Astrocyte (in vitro differentiated cells and primary cell): ENCODE data around the gene CSF1R. TPM values are rescaled to one million over a fixed set of nuclear protein-coding genes. Genes with fewer than 3 reads are reported as not detected.

ENCODE experiments used
- DNase-seq: peaks from one replicate; pipeline ENCODE4 v3.0.0-alpha.2; 2010; ENCODE audit warnings: low read depth
- FAIRE-seq: peaks from 2 replicates; lab custom pipeline; 2011; peaks lifted over from hg19 to GRCh38; lab: Jason Lieb, UNC
- H2AFZ ChIP-seq: 2 replicates; pipeline ENCODE4 v1.6.0; 2012; ENCODE audit warnings: low read depth, low read length, inconsistent platforms
- H3K27ac ChIP-seq: 2 replicates; pipeline ENCODE4 v1.5.1; 2011; ENCODE audit warnings: low read depth, low read length, inconsistent platforms
- H3K27me3 ChIP-seq: 2 replicates; pipeline ENCODE4 v1.6.0; 2011; ENCODE audit warnings: low read length, inconsistent platforms; ENCODE audit not compliant: insufficient read depth
- H3K36me3 ChIP-seq: 2 replicates; pipeline ENCODE4 v1.5.1; 2011; ENCODE audit warnings: low read length, inconsistent platforms; ENCODE audit not compliant: insufficient read depth
- H3K4me1 ChIP-seq: 2 replicates; pipeline ENCODE4 v1.5.1; 2011; ENCODE audit warnings: low read length, inconsistent platforms; ENCODE audit not compliant: insufficient read depth
- H3K4me2 ChIP-seq: 2 replicates; pipeline ENCODE4 v1.6.0; 2012; ENCODE audit warnings: low read length, inconsistent platforms
- H3K4me3 ChIP-seq: 2 replicates; pipeline ENCODE4 v1.5.1; 2011; ENCODE audit warnings: low read depth, mild to moderate bottlenecking, low read length, inconsistent platforms; ENCODE audit not compliant: insufficient read depth
- H3K79me2 ChIP-seq: 2 replicates; pipeline ENCODE4 v1.6.0; 2012; ENCODE audit warnings: mild to moderate bottlenecking, low read length, inconsistent platforms; ENCODE audit not compliant: insufficient read depth
- H3K9ac ChIP-seq: 2 replicates; pipeline ENCODE4 v1.6.0; 2012; ENCODE audit warnings: mild to moderate bottlenecking, low read length, inconsistent platforms
- H3K9me3 ChIP-seq: 2 replicates; pipeline ENCODE4 v1.5.1; 2012; ENCODE audit warnings: low read depth, mild to moderate bottlenecking, low read length, inconsistent platforms; ENCODE audit not compliant: insufficient read depth
- H4K20me1 ChIP-seq: 2 replicates; pipeline ENCODE4 v1.6.0; 2012; ENCODE audit warnings: low read length, inconsistent platforms; ENCODE audit not compliant: insufficient read depth
- H3K27ac Mint-ChIP-seq: one replicate; pipeline ENCODE4 v1.8.0; 2021; ENCODE audit warnings: mild to moderate bottlenecking, mixed read lengths; ENCODE audit not compliant: unreplicated experiment
- H3K27me3 Mint-ChIP-seq: one replicate; pipeline ENCODE4 v1.8.0; 2021; ENCODE audit warnings: low read depth, mixed read lengths; ENCODE audit not compliant: unreplicated experiment
- H3K36me3 Mint-ChIP-seq: one replicate; pipeline ENCODE4 v1.8.0; 2021; ENCODE audit warnings: low read depth, mixed read lengths; ENCODE audit not compliant: unreplicated experiment
- H3K4me1 Mint-ChIP-seq: one replicate; pipeline ENCODE4 v1.8.0; 2021; ENCODE audit warnings: low read depth, mixed read lengths; ENCODE audit not compliant: unreplicated experiment
- H3K4me3 Mint-ChIP-seq: one replicate; pipeline ENCODE4 v1.8.0; 2021; ENCODE audit warnings: mild to moderate bottlenecking, moderate library complexity, mixed read lengths; ENCODE audit not compliant: unreplicated experiment
- H3K9me3 Mint-ChIP-seq: one replicate; pipeline ENCODE4 v1.8.0; 2021; ENCODE audit warnings: mild to moderate bottlenecking, mixed read lengths; ENCODE audit not compliant: unreplicated experiment
- EZH2 ChIP-seq: IDR thresholded peaks from 2 replicates; pipeline ENCODE4 v1.6.1; 2012; ENCODE audit warnings: mild to moderate bottlenecking, low read length, inconsistent platforms; ENCODE audit not compliant: insufficient read depth
- total RNA-seq: library from RNA; stranded (reverse); gene quantifications from 2 replicates; pipeline ENCODE4 v1.2.1, GENCODE V29; 2021
- TF ChIP-seq, protein P1 (sequence below): IDR thresholded peaks from 2 replicates; pipeline ENCODE4 v1.5.1; 2011; ENCODE audit warnings: low read depth, mild to moderate bottlenecking, inconsistent platforms, low read length, moderate library complexity; ENCODE audit not compliant: insufficient read depth

Gene CSF1R
- total RNA-seq, 1 donor from 2014 or later, result 1.4 TPM

DNA sequence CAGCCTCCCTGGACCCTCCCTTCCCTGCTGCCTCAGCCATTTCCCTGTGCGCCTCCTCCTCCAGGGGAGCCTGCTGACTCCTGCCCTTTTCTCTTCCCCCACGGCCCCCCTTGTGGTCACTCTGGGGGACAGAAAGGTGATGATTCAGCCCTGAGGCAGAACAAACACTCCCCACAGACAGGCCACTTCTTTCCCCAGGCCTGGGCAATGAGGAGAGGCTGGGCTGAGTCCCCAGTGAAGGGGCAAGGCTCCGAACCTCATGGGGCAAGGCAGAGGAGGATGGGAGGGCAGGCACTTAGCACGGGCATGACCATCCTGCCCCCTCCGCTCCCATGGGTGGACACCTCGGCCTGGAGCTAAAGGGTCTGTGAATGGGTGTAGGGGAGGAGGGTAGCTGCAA lies 21.0 kb downstream of the CSF1R start:
- H3K4me1 ChIP-seq, result peaks cover 46% of the 10 kb centered on the region
- H4K20me1 ChIP-seq, result no peaks in the 10 kb centered on the region
- FAIRE-seq, result no peak
- no peaks in the 10 kb centered on the region for H3K36me3 ChIP-seq
- no peak for TF ChIP-seq EZH2
- TF ChIP-seq, protein P1, sequence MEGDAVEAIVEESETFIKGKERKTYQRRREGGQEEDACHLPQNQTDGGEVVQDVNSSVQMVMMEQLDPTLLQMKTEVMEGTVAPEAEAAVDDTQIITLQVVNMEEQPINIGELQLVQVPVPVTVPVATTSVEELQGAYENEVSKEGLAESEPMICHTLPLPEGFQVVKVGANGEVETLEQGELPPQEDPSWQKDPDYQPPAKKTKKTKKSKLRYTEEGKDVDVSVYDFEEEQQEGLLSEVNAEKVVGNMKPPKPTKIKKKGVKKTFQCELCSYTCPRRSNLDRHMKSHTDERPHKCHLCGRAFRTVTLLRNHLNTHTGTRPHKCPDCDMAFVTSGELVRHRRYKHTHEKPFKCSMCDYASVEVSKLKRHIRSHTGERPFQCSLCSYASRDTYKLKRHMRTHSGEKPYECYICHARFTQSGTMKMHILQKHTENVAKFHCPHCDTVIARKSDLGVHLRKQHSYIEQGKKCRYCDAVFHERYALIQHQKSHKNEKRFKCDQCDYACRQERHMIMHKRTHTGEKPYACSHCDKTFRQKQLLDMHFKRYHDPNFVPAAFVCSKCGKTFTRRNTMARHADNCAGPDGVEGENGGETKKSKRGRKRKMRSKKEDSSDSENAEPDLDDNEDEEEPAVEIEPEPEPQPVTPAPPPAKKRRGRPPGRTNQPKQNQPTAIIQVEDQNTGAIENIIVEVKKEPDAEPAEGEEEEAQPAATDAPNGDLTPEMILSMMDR, result no peak
- no peaks in the 10 kb centered on the region for H3K27me3 ChIP-seq
- H3K36me3 Mint-ChIP-seq, result no peaks in the 10 kb centered on the region
- H3K9me3 ChIP-seq, result no peaks in the 10 kb centered on the region
- peaks cover 50% of the 10 kb centered on the region for H3K4me1 Mint-ChIP-seq
- H3K4me2 ChIP-seq, result peak overlapping the region; percentile 71
- H3K27ac Mint-ChIP-seq, result no peak overlapping the region
- no peak overlapping the region for H3K4me3 ChIP-seq
- H2AFZ ChIP-seq, result peak overlapping the region; percentile 31
- peak; percentile 52 for DNase-seq
- H3K4me3 Mint-ChIP-seq, result no peak overlapping the region
- peaks cover 2% of the 10 kb centered on the region for H3K27me3 Mint-ChIP-seq
- H3K79me2 ChIP-seq, result no peaks in the 10 kb centered on the region
- peak overlapping the region; percentile 61 for H3K27ac ChIP-seq
- no peaks in the 10 kb centered on the region for H3K9me3 Mint-ChIP-seq
- peak overlapping the region; percentile 46 for H3K9ac ChIP-seq

DNA sequence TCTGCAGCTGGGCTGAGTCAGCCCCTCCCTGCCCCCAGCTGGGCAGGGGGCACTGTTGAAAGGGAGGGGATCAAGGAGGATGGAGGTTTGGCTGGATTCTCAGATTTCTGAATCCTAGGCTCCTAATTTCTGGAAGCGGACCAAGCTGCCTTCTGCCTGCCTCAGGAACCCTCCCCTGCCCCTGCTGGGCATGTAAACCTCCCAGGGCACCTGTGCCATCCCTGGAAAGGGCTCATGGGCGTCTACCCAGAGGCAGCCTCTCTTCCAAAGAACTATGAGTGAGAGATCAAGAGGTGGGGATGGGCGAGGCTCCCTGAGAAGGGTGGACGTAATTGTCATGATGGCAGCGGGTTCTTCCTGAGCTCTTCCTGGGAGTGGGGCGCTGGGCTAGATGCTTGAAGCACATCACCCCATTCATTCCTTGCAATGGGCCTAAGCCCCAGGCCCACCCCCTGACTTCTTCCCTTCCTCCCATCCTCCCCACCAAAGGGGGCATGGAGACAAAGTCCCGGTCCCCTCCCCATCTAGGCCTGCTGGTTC lies 21.6 kb downstream of the CSF1R start:
- Histone ChIP-seq H4K20me1 (no peaks in the 10 kb centered on the region), H3K4me2 (peak overlapping the region; percentile 71), H3K27ac (peak overlapping the region; percentile 61), H3K4me3 (no peak overlapping the region), H3K27me3 (no peaks in the 10 kb centered on the region), H3K9ac (no peak overlapping the region), H3K36me3 (no peaks in the 10 kb centered on the region), H3K4me1 (peaks cover 46% of the 10 kb centered on the region), H2AFZ (no peak overlapping the region), H3K9me3 (no peaks in the 10 kb centered on the region), H3K79me2 (no peaks in the 10 kb centered on the region)
- DNase-seq (no peak), FAIRE-seq (no peak)
- Mint-ChIP-seq H3K4me3 (no peak overlapping the region), H3K9me3 (no peaks in the 10 kb centered on the region), H3K27ac (no peak overlapping the region), H3K27me3 (peaks cover 2% of the 10 kb centered on the region), H3K36me3 (no peaks in the 10 kb centered on the region), H3K4me1 (peaks cover 50% of the 10 kb centered on the region)
- TF ChIP-seq, protein P1, result no peak
- no peak for TF ChIP-seq EZH2

DNA sequence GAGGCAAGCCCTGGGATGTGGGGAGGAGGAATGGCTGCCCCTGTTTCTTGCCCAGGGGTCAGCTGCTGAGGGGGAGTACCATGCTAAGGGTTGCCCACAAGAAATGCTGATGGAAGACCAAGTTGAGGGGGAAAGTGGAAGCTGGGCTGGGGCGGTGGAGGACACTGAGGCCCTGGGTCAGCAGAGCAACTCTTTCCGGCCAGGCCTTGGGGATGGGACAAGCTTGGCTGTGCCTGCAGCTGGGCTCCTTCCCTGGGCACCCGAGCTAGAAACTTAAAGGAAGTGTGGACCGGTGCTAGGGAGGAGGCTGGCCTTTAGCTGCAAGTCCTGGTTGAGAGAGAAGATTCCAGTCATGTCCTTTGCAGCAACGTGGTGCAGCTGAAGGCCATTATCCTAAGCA lies 22.7 kb downstream of the CSF1R start:
- H3K9me3 Mint-ChIP-seq, result no peaks in the 10 kb centered on the region

More for the DNA sequence above, 22.7 kb downstream of the CSF1R start:
- Histone ChIP-seq H4K20me1 (no peaks in the 10 kb centered on the region), H3K36me3 (no peaks in the 10 kb centered on the region), H3K4me1 (peaks cover 49% of the 10 kb centered on the region), H2AFZ (no peak overlapping the region), H3K27me3 (no peaks in the 10 kb centered on the region), H3K79me2 (no peaks in the 10 kb centered on the region), H3K4me3 (no peak overlapping the region), H3K9ac (no peak overlapping the region), H3K27ac (no peak overlapping the region), H3K4me2 (no peak overlapping the region), H3K9me3 (no peaks in the 10 kb centered on the region)
- H3K4me1 Mint-ChIP-seq, result peaks cover 52% of the 10 kb centered on the region
- no peaks in the 10 kb centered on the region for H3K36me3 Mint-ChIP-seq
- no peak overlapping the region for H3K4me3 Mint-ChIP-seq
- H3K27ac Mint-ChIP-seq, result no peak overlapping the region
- TF ChIP-seq, protein P1, result no peak
- TF ChIP-seq EZH2, result no peak
- FAIRE-seq (no peak), DNase-seq (no peak)
- peaks cover under 1% of the 10 kb centered on the region for H3K27me3 Mint-ChIP-seq
